Mesendoderm (in vitro differentiated cells): Measurements from ENCODE around the gene PRDX5.

Experiments
- DNase-seq: peaks from one replicate; pipeline ENCODE4 v3.0.0; 2013
- H2AK5ac ChIP-seq: 2 replicates; pipeline ENCODE4 v1.6.1; 2013; ENCODE audit warnings: low read length, inconsistent platforms
- H2BK120ac ChIP-seq: 2 replicates; pipeline ENCODE4 v1.6.1; 2013; ENCODE audit warnings: low read depth, mild to moderate bottlenecking, low read length, moderate library complexity, mixed read lengths
- H2BK15ac ChIP-seq: replicated peaks from 2 replicates; pipeline ENCODE4 v1.6.1; 2013; ENCODE audit warnings: low read depth, mild to moderate bottlenecking, moderate library complexity
- H2BK5ac ChIP-seq: 2 replicates; pipeline ENCODE4 v1.6.1; 2013; ENCODE audit warnings: low read length, inconsistent platforms
- H3K18ac ChIP-seq: 2 replicates; pipeline ENCODE4 v1.6.1; 2013; ENCODE audit warnings: mild to moderate bottlenecking, low read length, mixed read lengths
- H3K23ac ChIP-seq: one replicate; pipeline ENCODE4 v1.6.1; 2013; ENCODE audit warnings: low read length
- H3K27ac ChIP-seq: 2 replicates; pipeline ENCODE4 v1.5.1; 2013; ENCODE audit warnings: low read depth, mild to moderate bottlenecking, inconsistent platforms, low read length, moderate library complexity
- H3K27me3 ChIP-seq: 2 replicates; pipeline ENCODE4 v1.6.1; 2013; ENCODE audit warnings: low read length, control low read depth, mild to moderate bottlenecking, inconsistent platforms; ENCODE audit not compliant: insufficient read depth, poor library complexity
- H3K36me3 ChIP-seq: 2 replicates; pipeline ENCODE4 v1.6.1; 2013; ENCODE audit warnings: low read length, inconsistent platforms; ENCODE audit not compliant: control insufficient read depth, insufficient read depth
- H3K4ac ChIP-seq: one replicate; pipeline ENCODE4 v1.6.1; 2013; ENCODE audit warnings: low read depth, mild to moderate bottlenecking, low read length, moderate library complexity
- H3K4me1 ChIP-seq: 2 replicates; pipeline ENCODE4 v1.6.1; 2013; ENCODE audit warnings: low read depth, low read length, inconsistent platforms; ENCODE audit not compliant: control insufficient read depth
- H3K4me2 ChIP-seq: 2 replicates; pipeline ENCODE4 v1.6.1; 2013; ENCODE audit warnings: low read length
- H3K4me3 ChIP-seq: 2 replicates; pipeline ENCODE4 v1.5.1; 2013; ENCODE audit warnings: mild to moderate bottlenecking, low read length
- H3K56ac ChIP-seq: one replicate; pipeline ENCODE4 v1.6.1; 2013; ENCODE audit warnings: low read length
- H3K79me1 ChIP-seq: 2 replicates; pipeline ENCODE4 v1.6.1; 2013; ENCODE audit warnings: low read length, inconsistent platforms
- H3K79me2 ChIP-seq: 2 replicates; pipeline ENCODE4 v1.6.1; 2013; ENCODE audit warnings: mild to moderate bottlenecking, low read length; ENCODE audit not compliant: control insufficient read depth, insufficient read depth
- H3K9ac ChIP-seq: 2 replicates; pipeline ENCODE4 v1.6.1; 2013; ENCODE audit warnings: low read length, inconsistent platforms
- H4K5ac ChIP-seq: one replicate; pipeline ENCODE4 v1.6.1; 2013; ENCODE audit warnings: low read length
- H4K8ac ChIP-seq: one replicate; pipeline ENCODE4 v1.6.1; 2013; ENCODE audit warnings: low read depth, mild to moderate bottlenecking, control low read depth, low read length, moderate library complexity
- WGBS: extraction: QIAGEN DNeasy Blood & Tissue Kit; methylation state at CpG from one replicate; pipeline ENCODE4 v1.1.7; 2013; ENCODE audit warnings: low lambda C conversion rate, missing lambda C conversion rate; ENCODE audit not compliant: insufficient coverage; ENCODE audit errors: extremely low coverage; 5-methylcytosine and 5-hydroxymethylcytosine counted together

PRDX5 gene

GRCh38 chr11:64366751-64367150 lies 48.8 kb downstream of the PRDX5 start:
- H2AK5ac ChIP-seq = no peak overlapping the region
- H3K4me3 ChIP-seq = no peak overlapping the region
- no CpG with 5 or more reads among the region's 1 CpG for WGBS
- no peak for DNase-seq
- no peak overlapping the region for H3K4me2 ChIP-seq
- no peak overlapping the region for H3K9ac ChIP-seq
- H4K8ac ChIP-seq = no peak overlapping the region
- no peak overlapping the region for H4K5ac ChIP-seq
- no peaks in the 10 kb centered on the region for H3K36me3 ChIP-seq
- no peaks in the 10 kb centered on the region for H3K4me1 ChIP-seq
- no peak overlapping the region for H3K27ac ChIP-seq
- no peak overlapping the region for H3K56ac ChIP-seq
- no peaks in the 10 kb centered on the region for H3K79me1 ChIP-seq
- H3K23ac ChIP-seq = no peak overlapping the region
- H2BK15ac ChIP-seq = no peak overlapping the region
- no peaks in the 10 kb centered on the region for H3K79me2 ChIP-seq
- no peak overlapping the region for H3K18ac ChIP-seq
- H3K27me3 ChIP-seq = no peaks in the 10 kb centered on the region
- no peak overlapping the region for H2BK5ac ChIP-seq
- H3K4ac ChIP-seq = no peak overlapping the region
- no peak overlapping the region for H2BK120ac ChIP-seq

- H2BK5ac ChIP-seq = no peak overlapping the region
- H3K79me2 ChIP-seq = no peaks in the 10 kb centered on the region
- no peaks in the 10 kb centered on the region for H3K27me3 ChIP-seq
- no peak overlapping the region for H3K56ac ChIP-seq
- no peak overlapping the region for H3K23ac ChIP-seq
- H2AK5ac ChIP-seq = no peak overlapping the region
- no peak overlapping the region for H3K9ac ChIP-seq
- H2BK120ac ChIP-seq = no peak overlapping the region
- H3K18ac ChIP-seq = no peak overlapping the region
- no peak overlapping the region for H3K4ac ChIP-seq
- H2BK15ac ChIP-seq = no peak overlapping the region
- no peak overlapping the region for H3K4me2 ChIP-seq
- no peak overlapping the region for H4K8ac ChIP-seq
- no peak overlapping the region for H4K5ac ChIP-seq
- no peaks in the 10 kb centered on the region for H3K36me3 ChIP-seq
- H3K4me3 ChIP-seq = no peak overlapping the region
- no peak overlapping the region for H3K27ac ChIP-seq
- no peak for DNase-seq
- no peaks in the 10 kb centered on the region for H3K4me1 ChIP-seq
- no CpG with 5 or more reads among the region's 46 CpGs for WGBS
- no peaks in the 10 kb centered on the region for H3K79me1 ChIP-seq
Measured at GRCh38 chr11:64367931-64368672, 50.2 kb downstream of the PRDX5 start.

GRCh38 chr11:64368673-64369074 lies 50.8 kb downstream of the PRDX5 start:
- H3K36me3 ChIP-seq = no peaks in the 10 kb centered on the region
- no peak overlapping the region for H3K56ac ChIP-seq

GRCh38 chr11:64369440-64370421 lies 51.8 kb downstream of the PRDX5 start:
- Histone ChIP-seq H3K79me1 (no peaks in the 10 kb centered on the region), H3K4ac (no peak overlapping the region), H4K8ac (no peak overlapping the region), H2BK120ac (no peak overlapping the region), H3K9ac (no peak overlapping the region), H3K27ac (no peak overlapping the region), H3K27me3 (no peaks in the 10 kb centered on the region), H2BK15ac (no peak overlapping the region), H2AK5ac (no peak overlapping the region), H3K79me2 (no peaks in the 10 kb centered on the region), H4K5ac (no peak overlapping the region), H3K36me3 (no peaks in the 10 kb centered on the region), H3K23ac (no peak overlapping the region), H3K18ac (no peak overlapping the region), H3K56ac (no peak overlapping the region), H3K4me2 (no peak overlapping the region), H2BK5ac (no peak overlapping the region), H3K4me3 (no peak overlapping the region), H3K4me1 (no peaks in the 10 kb centered on the region)
- WGBS = no CpG with 5 or more reads among the region's 82 CpGs
- DNase-seq = no peak

More at GRCh38 chr11:64368673-64369074, 50.8 kb downstream of the PRDX5 start:
- no peak overlapping the region for H4K5ac ChIP-seq
- WGBS = no CpG with 5 or more reads among the region's 28 CpGs
- H2AK5ac ChIP-seq = no peak overlapping the region
- H3K79me2 ChIP-seq = no peaks in the 10 kb centered on the region
- no peak overlapping the region for H3K4ac ChIP-seq
- H3K27me3 ChIP-seq = no peaks in the 10 kb centered on the region
- no peak overlapping the region for H3K9ac ChIP-seq
- DNase-seq = no peak
- no peak overlapping the region for H4K8ac ChIP-seq
- no peak overlapping the region for H3K23ac ChIP-seq
- H2BK5ac ChIP-seq = no peak overlapping the region
- H3K27ac ChIP-seq = no peak overlapping the region
- no peak overlapping the region for H2BK15ac ChIP-seq
- no peak overlapping the region for H3K4me2 ChIP-seq
- H2BK120ac ChIP-seq = no peak overlapping the region
- H3K18ac ChIP-seq = no peak overlapping the region
- H3K4me3 ChIP-seq = no peak overlapping the region
- H3K79me1 ChIP-seq = no peaks in the 10 kb centered on the region
- no peaks in the 10 kb centered on the region for H3K4me1 ChIP-seq

GRCh38 chr11:64371201-64371600 lies 53.3 kb downstream of the PRDX5 start:
- Histone ChIP-seq H3K18ac (no peak overlapping the region), H4K5ac (no peak overlapping the region), H3K56ac (no peak overlapping the region), H3K4me1 (no peaks in the 10 kb centered on the region), H3K27ac (no peak overlapping the region), H3K9ac (no peak overlapping the region), H3K36me3 (no peaks in the 10 kb centered on the region), H3K4me3 (no peak overlapping the region), H2AK5ac (no peak overlapping the region), H2BK120ac (no peak overlapping the region), H3K79me1 (no peaks in the 10 kb centered on the region), H3K79me2 (no peaks in the 10 kb centered on the region), H3K4me2 (no peak overlapping the region), H3K4ac (no peak overlapping the region), H3K27me3 (no peaks in the 10 kb centered on the region), H3K23ac (no peak overlapping the region), H2BK15ac (no peak overlapping the region), H2BK5ac (no peak overlapping the region), H4K8ac (no peak overlapping the region)
- DNase-seq = no peak
- WGBS = no CpG with 5 or more reads among the region's 22 CpGs
